ENCODE results near the gene ANKRD36. TPM values are rescaled to one million over a fixed set of nuclear protein-coding genes. Genes with fewer than 3 reads are reported as not detected.
"Not testable (repeated sequence)": the region's sequence is repeated elsewhere in the genome, so short reads cannot be mapped to it uniquely, and the experiment has no call there.

ANKRD36 gene
- total RNA-seq, 4 donors from 2014 or later: 26.1 to 48.6 (median 42.7) TPM

DNA sequence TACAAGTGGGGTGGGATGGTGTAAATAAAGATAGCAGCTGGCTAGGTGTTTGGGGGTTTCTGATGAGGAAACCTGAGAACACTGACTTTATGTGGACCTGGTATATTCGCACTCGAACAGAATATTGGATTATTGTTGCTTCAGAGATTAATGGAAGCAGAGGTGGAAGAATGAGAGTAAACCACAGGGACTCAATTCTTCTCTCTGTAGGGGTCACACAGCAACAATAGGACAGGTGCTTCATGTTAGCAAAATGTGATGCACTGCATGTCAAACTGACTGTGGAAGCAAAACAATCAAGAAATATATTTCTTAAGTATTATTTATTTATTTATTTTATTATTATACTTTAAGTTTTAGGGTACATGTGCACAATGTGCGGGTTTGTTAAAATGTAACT is 53.6 kb downstream of the ANKRD36 start:
- H3K9me3 ChIP-seq; intact Hi-C loops (cut with DNase I; ENCODE audit: low total_unique reads); H3K4me1 ChIP-seq; in situ Hi-C loops (cut with MboI; ENCODE audit: low pct_ligation_motif_present in 1 of 4, low pct_unique_long_range_greater_than_20kb in 1 of 4, low sequenced_read_pairs in 3 of 4); H3K27ac ChIP-seq; H3K4me3 ChIP-seq; DNase-seq; H3K27me3 ChIP-seq: not testable (repeated sequence)
- WGBS, 2 donors (ENCODE audit: low coverage in 1 of 2): 69 to 73% methylated on average over 1 of the region's 3 CpGs
- peaks cover 0 to 12% (median 0%) of the 10 kb centered on the region in 4 donors for H3K36me3 ChIP-seq

DNA sequence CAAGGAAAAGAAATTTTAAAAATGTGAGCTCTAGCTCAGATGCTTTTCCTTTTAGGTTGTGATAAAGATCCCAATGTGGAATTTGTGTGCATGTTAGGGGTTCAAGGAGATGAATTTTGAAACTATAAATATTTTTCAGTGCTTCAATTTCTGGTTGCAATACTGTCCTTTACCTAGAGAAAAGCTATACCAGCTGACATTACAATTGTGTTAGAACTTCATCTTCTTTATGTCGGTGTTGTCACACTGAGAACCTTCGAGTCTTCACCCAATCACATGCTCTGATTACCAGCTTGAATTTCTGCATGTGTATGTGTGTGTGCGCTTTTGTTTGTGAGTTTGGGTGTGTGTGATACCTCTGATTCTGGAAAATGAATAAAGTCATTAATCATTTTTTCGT is 55.0 kb downstream of the ANKRD36 start:
- intact Hi-C loops (cut with DNase I; ENCODE audit: low total_unique reads); DNase-seq; H3K27ac ChIP-seq; in situ Hi-C loops (cut with MboI; ENCODE audit: low pct_ligation_motif_present in 1 of 4, low pct_unique_long_range_greater_than_20kb in 1 of 4, low sequenced_read_pairs in 3 of 4); H3K27me3 ChIP-seq; H3K4me1 ChIP-seq; H3K4me3 ChIP-seq; H3K9me3 ChIP-seq: not testable (repeated sequence)
- WGBS, 2 donors (ENCODE audit: low coverage in 1 of 2): 65 to 83% methylated on average over 2 to 4 of the region's 4 CpGs
- peaks cover 0 to 12% (median 0%) of the 10 kb centered on the region in 4 donors for H3K36me3 ChIP-seq

DNA sequence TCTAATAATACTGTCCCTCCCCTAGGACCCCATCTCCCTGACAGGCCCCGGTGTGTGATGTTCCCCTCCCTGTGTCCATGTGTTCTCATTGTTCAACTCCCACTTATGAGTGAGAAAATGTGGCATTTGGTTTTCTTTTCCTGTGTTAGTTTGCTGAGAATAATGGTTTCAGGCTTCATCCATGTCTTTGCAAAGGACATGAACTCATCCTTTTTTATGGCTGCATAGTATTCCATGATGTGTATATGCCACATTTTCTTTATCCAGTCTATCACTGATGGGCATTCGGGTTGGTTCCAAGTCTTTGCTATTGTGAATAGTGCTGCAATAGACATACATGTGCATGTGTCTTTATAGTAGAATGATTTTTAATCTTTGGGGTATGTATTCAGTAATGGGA is 55.6 kb downstream of the ANKRD36 start:
- in situ Hi-C loops (cut with MboI; ENCODE audit: low pct_ligation_motif_present in 1 of 4, low pct_unique_long_range_greater_than_20kb in 1 of 4, low sequenced_read_pairs in 3 of 4); DNase-seq; H3K9me3 ChIP-seq; H3K27me3 ChIP-seq; H3K4me1 ChIP-seq; intact Hi-C loops (cut with DNase I; ENCODE audit: low total_unique reads); H3K27ac ChIP-seq; H3K4me3 ChIP-seq: not testable (repeated sequence)
- WGBS, 2 donors (ENCODE audit: low coverage in 1 of 2): 61 to 81% methylated on average over 2 of the region's 2 CpGs
- peaks cover 0 to 12% (median 0%) of the 10 kb centered on the region in 4 donors for H3K36me3 ChIP-seq

DNA sequence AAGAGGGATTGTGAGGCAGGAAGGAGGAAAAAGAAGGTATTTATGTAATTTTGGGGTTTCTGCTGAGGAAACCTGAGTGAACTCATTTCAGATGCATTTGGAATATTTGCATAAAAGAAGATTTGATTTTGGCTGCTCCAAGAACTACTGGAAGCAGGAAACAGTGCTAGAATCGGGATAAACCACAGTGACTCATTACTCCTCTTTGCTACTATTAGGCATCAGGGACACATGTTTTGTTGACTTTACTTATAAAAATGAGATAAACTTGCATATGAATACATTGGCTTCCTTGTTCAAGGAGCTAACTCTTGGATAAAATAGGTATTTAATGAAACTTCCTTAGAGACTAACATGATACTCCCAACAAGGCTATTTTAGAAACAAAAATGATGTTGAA is 67.4 kb downstream of the ANKRD36 start:
- H3K4me3 ChIP-seq; H3K36me3 ChIP-seq; intact Hi-C loops (cut with DNase I; ENCODE audit: low total_unique reads); DNase-seq; in situ Hi-C loops (cut with MboI; ENCODE audit: low pct_ligation_motif_present in 1 of 4, low pct_unique_long_range_greater_than_20kb in 1 of 4, low sequenced_read_pairs in 3 of 4); H3K9me3 ChIP-seq; H3K4me1 ChIP-seq; H3K27ac ChIP-seq; H3K27me3 ChIP-seq: not testable (repeated sequence)
- 71 to 83% methylated on average over 1 of the region's 1 CpG for WGBS, 2 donors (ENCODE audit: low coverage in 1 of 2)

DNA sequence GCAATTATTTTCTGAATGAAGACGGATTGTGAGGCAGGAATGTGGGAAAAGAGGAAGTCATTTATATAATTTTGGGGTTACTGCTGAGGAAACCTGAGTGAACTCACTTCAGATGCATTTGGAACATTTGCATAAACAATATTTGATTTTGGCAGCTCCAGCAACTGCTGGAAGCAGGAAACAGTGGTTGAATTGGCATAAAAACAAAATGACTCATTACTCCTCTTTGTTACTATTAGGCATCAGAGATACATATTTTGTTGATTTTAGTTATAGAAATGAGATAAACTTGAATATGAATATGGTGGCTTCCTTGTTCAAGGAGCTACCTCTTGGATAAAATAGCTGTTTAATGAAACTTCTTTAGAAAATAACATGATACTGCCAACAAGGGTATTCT is 82.4 kb downstream of the ANKRD36 start:
- H3K9me3 ChIP-seq; H3K27me3 ChIP-seq; intact Hi-C loops (cut with DNase I; ENCODE audit: low total_unique reads); in situ Hi-C loops (cut with MboI; ENCODE audit: low pct_ligation_motif_present in 1 of 4, low pct_unique_long_range_greater_than_20kb in 1 of 4, low sequenced_read_pairs in 3 of 4); DNase-seq; H3K27ac ChIP-seq; H3K4me3 ChIP-seq; H3K4me1 ChIP-seq: not testable (repeated sequence)
- 100% methylated on average over 1 of the region's 1 CpG; no CpG with 5 or more reads in 1 of the 2 donors for WGBS, 2 donors (ENCODE audit: low coverage in 1 of 2)
- H3K36me3 ChIP-seq: peaks cover 0 to 40% (median 2%) of the 10 kb centered on the region in 4 donors

DNA sequence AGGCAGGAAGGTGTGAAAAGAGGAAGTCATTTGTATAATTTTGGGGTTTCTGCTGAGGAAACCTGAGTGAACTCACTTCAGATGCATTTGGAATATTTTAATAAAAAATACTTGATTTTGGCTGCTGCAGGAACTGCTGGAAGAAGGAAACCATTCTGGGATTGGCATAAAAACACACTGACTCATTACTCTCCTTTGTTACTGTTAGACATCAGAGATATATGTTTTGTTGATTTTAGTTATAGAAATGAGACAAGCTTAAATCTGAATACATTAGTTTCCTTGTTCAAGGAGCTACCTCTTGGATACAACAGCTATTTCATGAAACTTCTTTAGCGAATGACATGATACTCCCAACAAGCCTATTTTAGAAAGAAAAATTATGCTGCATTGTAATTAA is 84.3 kb downstream of the ANKRD36 start:
- H3K27me3 ChIP-seq; intact Hi-C loops (cut with DNase I; ENCODE audit: low total_unique reads); H3K4me1 ChIP-seq; H3K27ac ChIP-seq; in situ Hi-C loops (cut with MboI; ENCODE audit: low pct_ligation_motif_present in 1 of 4, low pct_unique_long_range_greater_than_20kb in 1 of 4, low sequenced_read_pairs in 3 of 4); H3K9me3 ChIP-seq; DNase-seq; H3K4me3 ChIP-seq: not testable (repeated sequence)
- H3K36me3 ChIP-seq: peaks cover 0 to 37% (median 5%) of the 10 kb centered on the region in 4 donors
- 96 to 100% methylated on average over 1 of the region's 1 CpG for WGBS, 2 donors (ENCODE audit: low coverage in 1 of 2)

DNA sequence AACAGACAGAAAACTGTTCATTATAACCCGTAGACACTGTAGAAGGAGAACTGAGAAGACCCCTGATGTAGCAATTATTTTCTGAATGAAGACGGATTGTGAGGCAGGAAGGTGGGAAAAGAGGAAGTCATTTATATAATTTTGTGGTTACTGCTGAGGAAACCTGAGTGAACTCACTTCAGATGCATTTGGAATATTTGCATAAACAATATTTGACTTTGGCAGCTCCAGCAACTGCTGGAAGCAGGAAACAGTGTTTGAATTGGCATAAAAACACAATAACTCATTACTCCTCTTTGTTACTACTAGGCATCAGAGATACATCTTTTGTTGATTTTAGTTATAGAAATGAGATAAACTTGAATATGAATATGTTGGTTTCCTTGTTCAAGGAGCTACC is 87.9 kb downstream of the ANKRD36 start:
- DNase-seq; H3K9me3 ChIP-seq; H3K4me3 ChIP-seq; H3K27ac ChIP-seq; in situ Hi-C loops (cut with MboI; ENCODE audit: low pct_ligation_motif_present in 1 of 4, low pct_unique_long_range_greater_than_20kb in 1 of 4, low sequenced_read_pairs in 3 of 4); H3K4me1 ChIP-seq; intact Hi-C loops (cut with DNase I; ENCODE audit: low total_unique reads); H3K27me3 ChIP-seq: not testable (repeated sequence)
- peaks cover 0 to 26% (median 6%) of the 10 kb centered on the region in 4 donors for H3K36me3 ChIP-seq
- WGBS, 2 donors (ENCODE audit: low coverage in 1 of 2): 67 to 77% methylated on average over 2 of the region's 2 CpGs

DNA sequence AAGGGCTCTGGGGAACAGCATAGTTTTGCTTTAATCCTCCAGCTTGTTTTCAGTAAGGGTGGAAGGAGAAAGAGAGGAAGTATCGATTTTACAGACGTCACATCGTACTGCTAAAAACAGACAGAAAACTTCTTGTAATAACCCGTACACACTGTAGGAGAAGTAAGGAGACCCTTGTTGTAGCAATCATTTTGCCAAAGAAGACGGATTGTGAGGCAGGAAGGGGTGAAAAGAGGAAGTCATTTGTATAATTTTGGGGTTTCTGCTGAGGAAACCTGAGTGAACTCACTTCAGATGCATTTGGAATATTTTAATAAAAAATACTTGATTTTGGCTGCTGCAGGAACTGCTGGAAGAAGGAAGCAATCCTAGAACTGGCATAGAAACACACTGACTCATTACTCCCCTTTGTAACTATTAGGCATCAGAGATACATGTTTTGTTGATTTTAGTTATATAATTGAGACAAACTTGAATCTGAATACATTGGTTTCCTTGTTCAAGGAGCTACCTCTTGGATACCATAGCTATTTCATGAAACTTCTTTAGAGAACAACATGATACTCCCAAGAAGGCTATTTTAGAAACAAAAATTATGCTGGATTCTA is 89.8 kb downstream of the ANKRD36 start:
- H3K4me3 ChIP-seq; intact Hi-C loops (cut with DNase I; ENCODE audit: low total_unique reads); H3K27me3 ChIP-seq; in situ Hi-C loops (cut with MboI; ENCODE audit: low pct_ligation_motif_present in 1 of 4, low pct_unique_long_range_greater_than_20kb in 1 of 4, low sequenced_read_pairs in 3 of 4); H3K9me3 ChIP-seq; H3K27ac ChIP-seq; H3K4me1 ChIP-seq; DNase-seq: not testable (repeated sequence)
- WGBS, 2 donors (ENCODE audit: low coverage in 1 of 2): 82 to 85% methylated on average over 5 of the region's 5 CpGs
- peaks cover 0 to 13% (median 4%) of the 10 kb centered on the region in 4 donors for H3K36me3 ChIP-seq

All from transverse colon (tissue), 4 donors.